Activated CD8-positive, alpha-beta T cell treated with anti-CD3 and anti-CD28 coated beads for 36 hours (primary cell): Measurements from ENCODE around the gene PCGF1. TPM values are rescaled to one million over a fixed set of nuclear protein-coding genes. Genes with fewer than 3 reads are reported as not detected.

Experiments used
- ATAC-seq: fragments of 200-7000 bp; cut with Tn5 transposase; one replicate; pipeline ENCODE4 v1.10.0; 2021; ENCODE audit warnings: mild to moderate bottlenecking, moderate library complexity
- CTCF ChIA-PET: fragments of 350-600 bp; sonication (Branson Sonifier 250); formaldehyde crosslinking; loops from one replicate; lab custom pipeline; 2021; ENCODE audit warnings: antibody characterized with exemption; lab: Charles Lee
- POLR2A ChIA-PET: fragments of 350-600 bp; sonication (Branson Sonifier 250); formaldehyde crosslinking; loops from one replicate; lab custom pipeline; 2021; ENCODE audit warnings: antibody characterized with exemption; lab: Charles Lee
- DNase-seq: peaks from one replicate; pipeline ENCODE4 v3.0.0-alpha.2; 2020
- H3K27ac Mint-ChIP-seq: one replicate; pipeline ENCODE4 v1.8.0; 2021; ENCODE audit warnings: mild to moderate bottlenecking, mixed read lengths
- H3K27me3 Mint-ChIP-seq: one replicate; pipeline ENCODE4 v1.8.0; 2021; ENCODE audit warnings: mixed read lengths
- H3K36me3 Mint-ChIP-seq: one replicate; pipeline ENCODE4 v1.8.0; 2021; ENCODE audit warnings: low read depth, mixed read lengths
- H3K4me1 Mint-ChIP-seq: one replicate; pipeline ENCODE4 v1.8.0; 2021; ENCODE audit warnings: low read depth, mixed read lengths
- H3K4me3 Mint-ChIP-seq: one replicate; pipeline ENCODE4 v1.8.0; 2021; ENCODE audit warnings: mild to moderate bottlenecking, moderate library complexity, mixed read lengths
- H3K9me3 Mint-ChIP-seq: one replicate; pipeline ENCODE4 v1.8.0; 2021; ENCODE audit warnings: mixed read lengths
- CTCF ChIP-seq: fragments of 200-600 bp; IDR thresholded peaks from one replicate; pipeline ENCODE4 v1.8.0; 2022; ENCODE audit warnings: antibody characterized with exemption, mild to moderate bottlenecking
- intact Hi-C: fragments of 100-400 bp; cut with micrococcal nuclease; formaldehyde crosslinking; loops from one replicate; pipeline ENCODE4 v1.10.0; 2022
- total RNA-seq, 2 experiments: library from RNA; stranded (reverse); gene quantifications; one replicate each; pipeline ENCODE4 v1.2.3, GENCODE V29; 2021

Gene PCGF1
- total RNA-seq, 2 experiments from 2014 or later = 16.1 to 21.1 TPM

GRCh38 chr2:74514368-74515270 lies 7.1 kb upstream of the PCGF1 start, which contains the start of gene TLX2:
Gene TLX2 (plus strand): TSS chr2:74514450. CDS start chr2:74514807, 357 bp downstream.
- no peak for TF ChIP-seq CTCF
- DNase-seq (no peak), ATAC-seq (peak; percentile 14)
- Mint-ChIP-seq H3K9me3 (no peaks in the 10 kb centered on the region), H3K27me3 (peaks cover 68% of the 10 kb centered on the region), H3K4me1 (peaks cover 26% of the 10 kb centered on the region), H3K27ac (no peak within 1 kb of the TSS), H3K36me3 (peaks cover 5% of the 10 kb centered on the region), H3K4me3 (peak within 1 kb of the TSS; percentile 52)
- CTCF ChIA-PET = interaction anchor here (1.1 to 2.0 kb wide), 4 partner anchors 8 to 73 kb away, joined by 3 to 4 read pairs (median 4); partner anchors contain the start of genes CCDC142 and TTC31
- intact Hi-C loops = no loop called here
- POLR2A ChIA-PET = interaction anchor here (1.1 to 1.8 kb wide), 5 partner anchors 12 to 52 kb away, joined by 3 to 6 read pairs (median 4); partner anchors contain the start of gene CCDC142

GRCh38 chr2:74513605-74514367 lies 6.3 kb upstream of the PCGF1 start:
- peak; percentile 22 for ATAC-seq
- POLR2A ChIA-PET = interaction anchor here (1.1 to 1.8 kb wide), 5 partner anchors 13 to 69 kb away, joined by 3 to 6 read pairs (median 4); partner anchors contain the start of gene CCDC142
- Mint-ChIP-seq H3K4me1 (peaks cover 26% of the 10 kb centered on the region), H3K27me3 (peaks cover 64% of the 10 kb centered on the region), H3K9me3 (no peaks in the 10 kb centered on the region), H3K36me3 (peaks cover 5% of the 10 kb centered on the region), H3K27ac (no peak overlapping the region), H3K4me3 (no peak overlapping the region)
- no peak for TF ChIP-seq CTCF
- CTCF ChIA-PET = interaction anchor here (1.3 to 2.0 kb wide), 5 partner anchors 7 to 72 kb away, joined by 3 to 5 read pairs (median 4); partner anchors contain the start of genes CCDC142 and TTC31
- peak; percentile 51 for DNase-seq
- intact Hi-C loops = no loop called here

GRCh38 chr2:74512744-74513604 lies 5.5 kb upstream of the PCGF1 start:
- no peak overlapping the region for H3K4me3 Mint-ChIP-seq
- no peak for ATAC-seq
- no peak overlapping the region for H3K27ac Mint-ChIP-seq
- H3K9me3 Mint-ChIP-seq = no peaks in the 10 kb centered on the region
- ChIA-PET POLR2A (interaction anchor here (0.9 to 1.8 kb wide), 4 partner anchors 14 to 70 kb away, joined by 3 to 4 read pairs (median 4); partner anchors contain the start of genes AUP1 and LBX2), CTCF (interaction anchor here (1.3 to 2.0 kb wide), 4 partner anchors 12 to 73 kb away, joined by 3 to 5 read pairs (median 4); partner anchors contain the start of genes CCDC142 and TTC31)
- peaks cover 57% of the 10 kb centered on the region for H3K27me3 Mint-ChIP-seq
- intact Hi-C loops = no loop called here
- peaks cover 33% of the 10 kb centered on the region for H3K4me1 Mint-ChIP-seq
- DNase-seq = no peak
- TF ChIP-seq CTCF = no peak
- H3K36me3 Mint-ChIP-seq = peaks cover 5% of the 10 kb centered on the region

GRCh38 chr2:74511104-74511989 lies 3.9 kb upstream of the PCGF1 start:
- intact Hi-C loops = no loop called here
- TF ChIP-seq CTCF = no peak
- Mint-ChIP-seq H3K27me3 (peaks cover 45% of the 10 kb centered on the region), H3K27ac (no peak overlapping the region), H3K4me1 (peaks cover 31% of the 10 kb centered on the region), H3K36me3 (peaks cover 8% of the 10 kb centered on the region), H3K4me3 (no peak overlapping the region), H3K9me3 (no peaks in the 10 kb centered on the region)
- ChIA-PET CTCF (interaction anchor here (0.5 to 1.1 kb wide), 2 partner anchors 11 to 140 kb away, joined by 3 read pairs; no protein-coding TSS in a partner anchor), POLR2A (interaction anchor here (1.0 kb wide), 1 partner anchor 28 kb away, joined by 3 read pairs; the partner anchor contains the start of genes CCDC142 and TTC31)
- no peak for DNase-seq
- no peak for ATAC-seq
